ENCODE data around the gene PSMD6.

- TF ChIP-seq POLR2AphosphoS5 (IDR thresholded peaks at IDR 0.05), result no peak
- TF ChIP-seq, protein P1, sequence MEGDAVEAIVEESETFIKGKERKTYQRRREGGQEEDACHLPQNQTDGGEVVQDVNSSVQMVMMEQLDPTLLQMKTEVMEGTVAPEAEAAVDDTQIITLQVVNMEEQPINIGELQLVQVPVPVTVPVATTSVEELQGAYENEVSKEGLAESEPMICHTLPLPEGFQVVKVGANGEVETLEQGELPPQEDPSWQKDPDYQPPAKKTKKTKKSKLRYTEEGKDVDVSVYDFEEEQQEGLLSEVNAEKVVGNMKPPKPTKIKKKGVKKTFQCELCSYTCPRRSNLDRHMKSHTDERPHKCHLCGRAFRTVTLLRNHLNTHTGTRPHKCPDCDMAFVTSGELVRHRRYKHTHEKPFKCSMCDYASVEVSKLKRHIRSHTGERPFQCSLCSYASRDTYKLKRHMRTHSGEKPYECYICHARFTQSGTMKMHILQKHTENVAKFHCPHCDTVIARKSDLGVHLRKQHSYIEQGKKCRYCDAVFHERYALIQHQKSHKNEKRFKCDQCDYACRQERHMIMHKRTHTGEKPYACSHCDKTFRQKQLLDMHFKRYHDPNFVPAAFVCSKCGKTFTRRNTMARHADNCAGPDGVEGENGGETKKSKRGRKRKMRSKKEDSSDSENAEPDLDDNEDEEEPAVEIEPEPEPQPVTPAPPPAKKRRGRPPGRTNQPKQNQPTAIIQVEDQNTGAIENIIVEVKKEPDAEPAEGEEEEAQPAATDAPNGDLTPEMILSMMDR (IDR thresholded peaks at IDR 0.05), result peak; percentile 91 to 97 (median 94)
- TF ChIP-seq EP300 (IDR thresholded peaks at IDR 0.05), result no peak
- TF ChIP-seq POLR2A (IDR thresholded peaks at IDR 0.05), result no peak
Observed at GRCh38 chr3:63993653-63994079, 29.6 kb downstream of the PSMD6 start.
